Measurements from ENCODE around the gene HRG. TPM values are rescaled to one million over a fixed set of nuclear protein-coding genes. Genes with fewer than 3 reads are reported as not detected.
A peak's percentile ranks its signal among the peaks of the same experiment; 100 is the strongest.

Gene HRG
- total and polyA plus RNA-seq, 2 of the 4 experiments (the other 2 are of a cell fraction) = not detected

- TF ChIP-seq NFE2L2 (IDR thresholded peaks at IDR 0.05; ENCODE audit: low read depth, low read length) = no peak
- TF ChIP-seq BHLHE40 (IDR thresholded peaks at IDR 0.05; ENCODE audit: low read depth, low read length) = no peak
- TF ChIP-seq CTCF (conservative IDR thresholded peaks at IDR 0.05; ENCODE audit: low read depth, low read length) = no peak
- peak; percentile 65; the same call in 1 of the 2 replicates for TF ChIP-seq CEBPB (IDR thresholded peaks at IDR 0.05; ENCODE audit: low read depth, low read length)
- Histone ChIP-seq H2BK120ac (ENCODE audit: low read depth, low read length) (no peak overlapping the region), H3K14ac (replicated peaks; ENCODE audit: low read depth, low read length) (no peak overlapping the region), H3K4me1 (ENCODE audit: control insufficient read depth, insufficient read depth, low read length) (no peaks in the 10 kb centered on the region), H4K91ac (ENCODE audit: insufficient read depth, low read depth, low read length) (no peak overlapping the region), H4K5ac (ENCODE audit: low read depth, low read length) (no peak overlapping the region), H2BK5ac (ENCODE audit: low read depth, low read length, poor library complexity, severe bottlenecking) (no peak overlapping the region), H4K8ac (ENCODE audit: low read depth in 2 of 2, low read length in 2 of 2) (no peak overlapping the region), H2AK9ac (replicated peaks; ENCODE audit: low read depth, low read length, poor library complexity) (no peak overlapping the region), H2BK20ac (ENCODE audit: low read depth, low read length) (no peak overlapping the region), H4K20me1 (ENCODE audit: insufficient read depth, low read length) (no peaks in the 10 kb centered on the region), H3K9me1 (ENCODE audit: insufficient read depth, low read length) (no peaks in the 10 kb centered on the region), H2AK5ac (ENCODE audit: low read depth, low read length) (no peak overlapping the region), H3K18ac (ENCODE audit: low read depth, low read length) (no peak overlapping the region), H3K9me3 (ENCODE audit: control insufficient read depth, insufficient read depth, low read length) (no peaks in the 10 kb centered on the region), H3K9ac (ENCODE audit: low read depth, low read length) (no peak overlapping the region), H3K79me1 (ENCODE audit: low read depth in 1 of 2, low read length in 2 of 2) (no peaks in the 10 kb centered on the region), H3K27me3 (ENCODE audit: control insufficient read depth, insufficient read depth, low read length) (peaks cover 5% of the 10 kb centered on the region), H3K23ac (ENCODE audit: low read depth, low read length) (no peak overlapping the region), H3K56ac (ENCODE audit: extremely low read depth, insufficient read depth, low read length) (no peak overlapping the region), H2BK15ac (ENCODE audit: low read depth, low read length) (no peak overlapping the region), H3K4me2 (ENCODE audit: low read depth, low read length) (no peak overlapping the region), H3K27ac (ENCODE audit: insufficient read depth, low read length) (no peak overlapping the region), H3K36me3 (ENCODE audit: control insufficient read depth, insufficient read depth, low read length) (no peaks in the 10 kb centered on the region), H2AFZ (replicated peaks; ENCODE audit: low read length, poor library complexity) (no peak overlapping the region), H3K4ac (ENCODE audit: low read depth, low read length) (no peak overlapping the region), H3K4me3 (ENCODE audit: insufficient read depth, low read depth, low read length) (no peak overlapping the region)
- ATAC-seq (ENCODE audit: low read depth) (no peak), DNase-seq (no peak)
- dilution Hi-C loops (cut with HindIII; ENCODE audit: low sequenced_read_pairs, unreplicated experiment) (no loop called here), intact Hi-C loops (cut with micrococcal nuclease) (no loop called here), in situ Hi-C loops (cut with MboI; ENCODE audit: low sequenced_read_pairs) (no loop called here)
- CTCF ChIA-PET = no interaction called here
- BruUV-seq (replicated peaks) = no TSS peak
- 40% methylated on average over 1 of the region's 3 CpGs; no CpG with 5 or more reads in 1 of the 2 experiments for WGBS, 2 experiments (ENCODE audit: extremely low coverage in 2 of 2, insufficient read length in 1 of 2)
- POLR2A ChIA-PET (ENCODE audit: unreplicated experiment) = no interaction called here
These were observed 14.1 kb upstream of the HRG start for GRCh38 chr3:186651678-186652215.
